H1 (cell line): Measurements from ENCODE around the gene TEX26. TPM values are rescaled to one million over a fixed set of nuclear protein-coding genes. Genes with fewer than 3 reads are reported as not detected.

Experiments
- CTCF ChIA-PET: fragments of 300-600 bp; sonication (Branson Sonifier 250); formaldehyde crosslinking; loops from one replicate; lab custom pipeline; 2021; ENCODE audit not compliant: partially characterized antibody; lab: Charles Lee
- POLR2A ChIA-PET: fragments of 300-600 bp; sonication (Branson Sonifier 250); formaldehyde crosslinking; loops from one replicate; lab custom pipeline; 2021; ENCODE audit warnings: inconsistent platforms; ENCODE audit not compliant: partially characterized antibody; lab: Charles Lee
- DNase-seq, 2 experiments: peaks; one replicate each; pipeline versions ENCODE4 v3.0.0 to v3.0.0-alpha.2; 2010 to 2022; ENCODE audit warnings: low spot score in 2 of 2, low read depth in 1 of 2, mixed read lengths in 1 of 2
- FAIRE-seq: peaks from 2 replicates; lab custom pipeline; 2011; peaks lifted over from hg19 to GRCh38; lab: Jason Lieb, UNC
- H2AFZ ChIP-seq: 2 replicates; pipeline ENCODE4 v1.8.1; 2012; ENCODE audit warnings: low read length, inconsistent platforms
- H2AK5ac ChIP-seq: 2 replicates; pipeline ENCODE4 v1.6.1; 2013; ENCODE audit warnings: low read depth, low read length
- H2BK120ac ChIP-seq: replicated peaks from 2 replicates; pipeline ENCODE3; 2013; ENCODE audit warnings: low read depth, low read length, inconsistent platforms
- H2BK12ac ChIP-seq: 2 replicates; pipeline ENCODE4 v1.6.1; 2013; ENCODE audit warnings: low read depth, low read length
- H2BK15ac ChIP-seq: 2 replicates; pipeline ENCODE4 v1.6.1; 2013; ENCODE audit warnings: low read length
- H2BK20ac ChIP-seq: 2 replicates; pipeline ENCODE4 v1.6.1; 2013; ENCODE audit warnings: low read length
- H2BK5ac ChIP-seq: 2 replicates; pipeline ENCODE4 v1.6.1; 2013; ENCODE audit warnings: low read depth, low read length
- H3K14ac ChIP-seq: 2 replicates; pipeline ENCODE4 v1.6.1; 2013; ENCODE audit warnings: inconsistent platforms; ENCODE audit not compliant: insufficient read length
- H3K18ac ChIP-seq: 2 replicates; pipeline ENCODE4 v1.6.1; 2013; ENCODE audit warnings: low read length; ENCODE audit errors: extremely low read depth
- H3K23ac ChIP-seq: 2 replicates; pipeline ENCODE4 v1.6.1; 2013; ENCODE audit warnings: inconsistent platforms; ENCODE audit not compliant: insufficient read length
- H3K23me2 ChIP-seq: 2 replicates; pipeline ENCODE4 v1.6.1; 2013; ENCODE audit warnings: low read depth, low read length
- H3K27ac ChIP-seq: 2 replicates; pipeline ENCODE4 v1.6.1; 2011; ENCODE audit warnings: low read depth, low read length, inconsistent platforms
- H3K27me3 ChIP-seq, 4 experiments: replicated peaks in 1 of 4; 1 replicate in 1 of 4; 2 replicates in 3 of 4; pipeline versions ENCODE4 v1.6.1 to v1.8.1; 2011 to 2013; ENCODE audit warnings: low read length in 3 of 4, mild to moderate bottlenecking in 3 of 4, inconsistent platforms in 2 of 4, mixed read lengths in 2 of 4, moderate library complexity in 1 of 4; ENCODE audit not compliant: control insufficient read depth in 3 of 4, insufficient read depth in 3 of 4; ENCODE audit errors: extremely low read depth in 1 of 4
- H3K36me3 ChIP-seq, 4 experiments: 2 replicates each; pipeline versions ENCODE4 v1.6.1 to v1.8.1; 2011 to 2013; ENCODE audit warnings: mild to moderate bottlenecking in 4 of 4, low read length in 3 of 4, moderate library complexity in 2 of 4, control low read depth in 1 of 4, inconsistent platforms in 1 of 4; ENCODE audit not compliant: insufficient read depth in 4 of 4, control insufficient read depth in 2 of 4
- H3K4ac ChIP-seq: replicated peaks from 2 replicates; pipeline ENCODE3; 2013; ENCODE audit warnings: low read length, low read depth, mixed read lengths, inconsistent platforms; ENCODE audit not compliant: insufficient read length
- H3K4me1 ChIP-seq, 4 experiments: replicated peaks in 1 of 4; 1 replicate in 1 of 4; 2 replicates in 3 of 4; pipeline versions ENCODE4 v1.6.1 to v1.8.1; 2011 to 2013; ENCODE audit warnings: low read length in 3 of 4, inconsistent platforms in 2 of 4, mixed read lengths in 1 of 4; ENCODE audit not compliant: insufficient read depth in 4 of 4, control insufficient read depth in 3 of 4
- H3K4me2 ChIP-seq, 2 experiments: 2 replicates each; pipeline versions ENCODE4 v1.6.1 to v1.8.1; 2011 to 2013; ENCODE audit warnings: low read depth in 2 of 2, low read length in 2 of 2, control low read depth in 1 of 2, inconsistent platforms in 1 of 2, mild to moderate bottlenecking in 1 of 2; ENCODE audit not compliant: insufficient read depth in 1 of 2
- H3K4me3 ChIP-seq, 4 experiments: fragments of 200-600, 300-600 bp in 1 of 4; sonication (generic), shearing (Covaris generic), sonication (Bioruptor Twin) in 1 of 4; 2 replicates each; pipeline versions ENCODE4 v1.5.1 to v1.8.1; 2011 to 2016; ENCODE audit warnings: low read length in 4 of 4, low read depth in 3 of 4, control low read depth in 2 of 4, inconsistent platforms in 2 of 4, mild to moderate bottlenecking in 2 of 4, mixed read lengths in 1 of 4, moderate library complexity in 1 of 4; ENCODE audit not compliant: insufficient read depth in 2 of 4; ENCODE audit errors: extremely low read depth in 1 of 4
- H3K56ac ChIP-seq: replicated peaks from 2 replicates; pipeline ENCODE3; 2013; ENCODE audit warnings: low read depth, mild to moderate bottlenecking, mixed read lengths, low read length, inconsistent platforms; ENCODE audit not compliant: insufficient read length
- H3K79me1 ChIP-seq: 2 replicates; pipeline ENCODE4 v1.6.1; 2013; ENCODE audit warnings: low read depth, low read length, control low read depth
- H3K79me2 ChIP-seq, 2 experiments: 2 replicates each; pipeline versions ENCODE4 v1.6.1 to v1.8.1; 2012 to 2013; ENCODE audit warnings: low read length in 2 of 2, mild to moderate bottlenecking in 2 of 2, inconsistent platforms in 1 of 2; ENCODE audit not compliant: insufficient read depth in 2 of 2, control insufficient read depth in 1 of 2
- H3K9ac ChIP-seq, 4 experiments: replicated peaks in 1 of 4; 1 replicate in 1 of 4; 2 replicates in 3 of 4; pipeline versions ENCODE4 v1.6.1 to v1.8.1; 2011 to 2013; ENCODE audit warnings: low read depth in 3 of 4, low read length in 3 of 4, control low read depth in 2 of 4, mild to moderate bottlenecking in 2 of 4, moderate library complexity in 2 of 4, inconsistent platforms in 1 of 4; ENCODE audit errors: extremely low read depth in 1 of 4
- H3K9me3 ChIP-seq, 2 experiments: 2 replicates each; pipeline versions ENCODE4 v1.6.1 to v1.8.1; 2012 to 2013; ENCODE audit warnings: mild to moderate bottlenecking in 2 of 2, moderate library complexity in 2 of 2, control low read depth in 1 of 2, inconsistent platforms in 1 of 2, low read depth in 1 of 2, low read length in 1 of 2, mixed read lengths in 1 of 2; ENCODE audit not compliant: insufficient read depth in 2 of 2
- H4K20me1 ChIP-seq, 2 experiments: replicated peaks in 1 of 2; 2 replicates each; pipeline versions ENCODE3 to v1.8.1; 2011 to 2013; ENCODE audit warnings: inconsistent platforms in 2 of 2, low read length in 2 of 2, mild to moderate bottlenecking in 1 of 2; ENCODE audit not compliant: insufficient read depth in 2 of 2, control insufficient read depth in 1 of 2
- H4K5ac ChIP-seq: 2 replicates; pipeline ENCODE4 v1.6.1; 2013; ENCODE audit warnings: low read length, low read depth, mixed read lengths, inconsistent platforms; ENCODE audit not compliant: insufficient read length
- H4K8ac ChIP-seq: 2 replicates; pipeline ENCODE4 v1.8.0; 2013; ENCODE audit warnings: mild to moderate bottlenecking, moderate library complexity, low read length, inconsistent platforms; ENCODE audit not compliant: insufficient read depth; ENCODE audit errors: extremely low read depth
- H4K91ac ChIP-seq: replicated peaks from 2 replicates; pipeline ENCODE3; 2013; ENCODE audit warnings: low read length, mixed read lengths, inconsistent platforms; ENCODE audit not compliant: insufficient read length
- CBX5 ChIP-seq: fragments of 300-800, 300-1000 bp; sonication (generic); IDR thresholded peaks from 2 replicates; pipeline ENCODE4 v1.7.1; 2016; ENCODE audit warnings: antibody characterized with exemption, low read length, low read depth
- CEBPB ChIP-seq: IDR thresholded peaks from 2 replicates; pipeline ENCODE4 v1.6.1; 2012; ENCODE audit warnings: low read depth, low read length
- CHD1 ChIP-seq: IDR thresholded peaks from 2 replicates; pipeline ENCODE4 v1.6.1; 2012; ENCODE audit warnings: low read depth, low read length, improper control_type of control experiment
- FOSL1 ChIP-seq: IDR thresholded peaks from 2 replicates; pipeline ENCODE4 v1.6.1; 2011; ENCODE audit warnings: mild to moderate bottlenecking, low read depth, low read length, moderate library complexity; ENCODE audit not compliant: insufficient read depth
- KDM4A ChIP-seq: IDR thresholded peaks from one replicate; pipeline ENCODE4 v1.7.1; 2012; ENCODE audit warnings: low read depth, mild to moderate bottlenecking, moderate library complexity, low read length, inconsistent platforms; ENCODE audit not compliant: severe bottlenecking
- POLR2AphosphoS5 ChIP-seq: IDR thresholded peaks from 2 replicates; pipeline ENCODE4 v1.6.1; 2011; ENCODE audit warnings: low read depth, low read length
- TAF7 ChIP-seq: optimal IDR thresholded peaks from 2 replicates; pipeline ENCODE3; 2011; ENCODE audit warnings: low read depth, mild to moderate bottlenecking, inconsistent platforms, low read length, moderate library complexity, borderline replicate concordance
- WGBS, 2 experiments: shearing (Covaris generic) in 1 of 2; methylation state at CpG; one replicate each; pipeline versions ENCODE4 v1.1.6 to v1.1.7; 2013 to 2015; ENCODE audit warnings: low lambda C conversion rate in 2 of 2, mixed read lengths in 2 of 2, inconsistent platforms in 1 of 2, low coverage in 1 of 2, missing lambda C conversion rate in 1 of 2; ENCODE audit not compliant: insufficient replicate concordance in 2 of 2, insufficient coverage in 1 of 2, insufficient read length in 1 of 2; ENCODE audit errors: extremely low coverage in 1 of 2, missing lambda C conversion rate in 1 of 2; 5-methylcytosine and 5-hydroxymethylcytosine counted together
- polyA plus RNA-seq, 7 experiments: library from polyadenylated mRNA; depleted of rRNA in 3 of 7; stranded (reverse) in 5 of 7; unstranded in 2 of 7; fragments of >200 nt in 5 of 7; fragments of 200-250 nt in 2 of 7; gene quantifications; 1 replicate in 5 of 7; 2 replicates in 1 of 7; 4 replicates in 1 of 7; pipeline versions ENCODE4 v1.2.1 to v1.2.3, GENCODE V29; 2011 to 2013; ENCODE audit warnings: missing spikeins in 2 of 7, mixed read lengths in 2 of 7
- total RNA-seq: library from RNA; stranded (reverse); fragmentation: NEBNext Ultra II Directional; extraction: Animal tissue kit (Norgen Biotek cat#: 25700); gene quantifications from 2 replicates; pipeline ENCODE4 v1.2.1, GENCODE V29; 2021
- TF ChIP-seq, protein P1 (sequence below): IDR thresholded peaks from 2 replicates; pipeline ENCODE4 v1.6.1; 2012; ENCODE audit warnings: inconsistent platforms

Gene TEX26
- total and polyA plus RNA-seq, 2 of the 8 experiments (the other 6 are each of a cell fraction or from before 2014, with no cell fraction given), result not detected

DNA sequence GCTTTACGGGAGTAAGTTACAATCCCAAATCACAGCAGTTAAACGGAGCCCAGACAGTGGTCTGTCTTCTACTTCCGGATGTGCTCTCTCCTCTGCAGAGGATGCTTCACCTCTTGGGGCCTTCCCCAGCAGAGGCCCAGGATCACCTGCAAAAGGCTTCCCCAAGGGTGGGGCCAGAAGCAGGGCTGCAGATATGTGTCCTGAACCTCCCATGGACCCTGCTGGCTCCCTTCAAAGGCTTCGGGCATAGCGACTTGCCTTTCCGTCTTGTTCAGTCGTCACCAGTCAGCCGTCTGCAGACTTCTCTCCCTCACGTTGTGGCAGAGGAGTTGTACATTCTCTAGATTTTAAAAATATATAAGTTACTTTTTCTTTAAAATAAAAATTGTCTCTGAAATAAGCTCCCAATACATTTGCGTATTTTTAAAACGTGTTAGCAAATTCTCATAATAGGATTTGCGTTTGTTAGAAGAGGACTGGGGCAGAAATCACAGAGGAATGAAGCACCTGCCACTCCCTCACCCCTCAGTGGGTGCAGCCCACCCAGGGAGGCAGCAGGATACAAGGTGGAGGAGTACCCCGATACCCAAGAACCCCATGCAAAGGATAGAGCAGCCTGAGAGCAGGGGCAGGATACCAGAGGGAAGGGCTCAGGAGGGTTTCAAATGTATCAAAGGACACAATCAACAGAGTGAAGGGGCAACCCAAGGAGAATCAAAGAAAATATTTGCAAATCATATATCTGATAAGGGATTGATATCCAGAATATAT is 49.3 kb upstream of the TEX26 start:
- Histone ChIP-seq H2BK120ac (no peak overlapping the region), H3K56ac (no peak overlapping the region), H3K79me2 (no peaks in the 10 kb centered on the region), H3K4me2 (no peak overlapping the region), H3K23me2 (no peaks in the 10 kb centered on the region), H3K4me3 (no peak overlapping the region), H2AK5ac (no peak overlapping the region), H3K9me3 (no peaks in the 10 kb centered on the region), H4K5ac (no peak overlapping the region), H3K4ac (no peak overlapping the region), H3K14ac (no peak overlapping the region), H4K8ac (no peak overlapping the region; the same call in 1 of the 2 replicates), H2BK20ac (no peak overlapping the region), H3K79me1 (no peaks in the 10 kb centered on the region), H3K9ac (no peak overlapping the region), H2BK12ac (no peak overlapping the region), H3K23ac (no peak overlapping the region), H3K27ac (no peak overlapping the region), H3K36me3 (peaks cover 0 to 5% (median 3%) of the 10 kb centered on the region in 4 experiments; a peak in 2 of 8 replicates), H4K20me1 (no peaks in the 10 kb centered on the region), H3K18ac (no peak overlapping the region), H3K27me3 (no peaks in the 10 kb centered on the region), H2AFZ (no peak overlapping the region), H4K91ac (no peak overlapping the region), H2BK5ac (no peak overlapping the region), H2BK15ac (no peak overlapping the region), H3K4me1 (peaks cover 0 to 4% (median 0%) of the 10 kb centered on the region in 4 experiments; a peak in 2 of 7 replicates)
- no peak for DNase-seq
- ChIA-PET POLR2A (no interaction called here), CTCF (interaction anchor here (1.1 to 1.5 kb wide), 2 partner anchors 13 to 28 kb away, joined by 4 read pairs; no protein-coding TSS in a partner anchor)
- TF ChIP-seq TAF7 (no peak), POLR2AphosphoS5 (no peak), FOSL1 (no peak), KDM4A (no peak), CEBPB (no peak), CBX5 (no peak), CHD1 (no peak)
- TF ChIP-seq, protein P1, sequence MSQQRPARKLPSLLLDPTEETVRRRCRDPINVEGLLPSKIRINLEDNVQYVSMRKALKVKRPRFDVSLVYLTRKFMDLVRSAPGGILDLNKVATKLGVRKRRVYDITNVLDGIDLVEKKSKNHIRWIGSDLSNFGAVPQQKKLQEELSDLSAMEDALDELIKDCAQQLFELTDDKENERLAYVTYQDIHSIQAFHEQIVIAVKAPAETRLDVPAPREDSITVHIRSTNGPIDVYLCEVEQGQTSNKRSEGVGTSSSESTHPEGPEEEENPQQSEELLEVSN, result no peak
- FAIRE-seq, result no peak
- WGBS, 2 experiments, result 84% methylated on average over 13 of the region's 13 CpGs; no CpG with 5 or more reads in 1 of the 2 experiments
